Neural cell (in vitro differentiated cells): Measurements from ENCODE around the gene TDRD3. TPM values are rescaled to one million over a fixed set of nuclear protein-coding genes. Genes with fewer than 3 reads are reported as not detected.

ENCODE experiments used
- H2AFZ ChIP-seq: fragments of 200-600, 300-800 bp; sonication (generic), shearing (Covaris generic); 2 replicates; pipeline ENCODE4 v1.6.0; 2014; ENCODE audit warnings: low read depth, mild to moderate bottlenecking, antibody characterized with exemption, low read length, moderate library complexity
- H3F3A ChIP-seq: fragments of 200-600 bp; shearing (Covaris generic); 2 replicates; pipeline ENCODE4 v1.6.1; 2016; ENCODE audit warnings: mild to moderate bottlenecking, moderate library complexity, mixed read lengths, antibody characterized with exemption, low read length; ENCODE audit not compliant: insufficient read depth, poor library complexity, severe bottlenecking
- H3K27ac ChIP-seq: fragments of 200-600, 300-800 bp; sonication (generic), shearing (Covaris generic); 2 replicates; pipeline ENCODE4 v1.5.1; 2014; ENCODE audit warnings: mild to moderate bottlenecking, low read length, moderate library complexity
- H3K27me3 ChIP-seq: fragments of 300-800, 200-600 bp; sonication (generic), shearing (Covaris generic); 2 replicates; pipeline ENCODE4 v1.6.0; 2014; ENCODE audit warnings: mild to moderate bottlenecking, low read depth, low read length, moderate library complexity; ENCODE audit not compliant: insufficient read depth
- H3K36me3 ChIP-seq: fragments of 300-800, 200-600 bp; sonication (generic), shearing (Covaris generic); 2 replicates; pipeline ENCODE4 v1.5.1; 2014; ENCODE audit warnings: mild to moderate bottlenecking, antibody characterized with exemption, low read length, moderate library complexity; ENCODE audit not compliant: insufficient read depth
- H3K4me2 ChIP-seq: fragments of 300-800, 200-600 bp; sonication (generic), shearing (Covaris generic); 2 replicates; pipeline ENCODE4 v1.6.0; 2014; ENCODE audit warnings: mild to moderate bottlenecking, low read length
- H3K4me3 ChIP-seq: fragments of 300-800, 200-600 bp; sonication (generic), shearing (Covaris generic); 2 replicates; pipeline ENCODE4 v1.5.1; 2014; ENCODE audit warnings: mild to moderate bottlenecking, low read length, moderate library complexity
- H3K79me2 ChIP-seq: fragments of 200-600 bp; shearing (Covaris generic); replicated peaks from 2 replicates; pipeline ENCODE4 v1.6.0; 2014; ENCODE audit warnings: mild to moderate bottlenecking, low read length, moderate library complexity; ENCODE audit not compliant: insufficient read depth
- H3K9ac ChIP-seq: fragments of 300-800, 200-600 bp; sonication (generic), shearing (Covaris generic); 2 replicates; pipeline ENCODE4 v1.6.1; 2016; ENCODE audit warnings: mild to moderate bottlenecking, low read length, mixed read lengths
- H3K9me2 ChIP-seq: fragments of 200-600 bp; shearing (Covaris generic); 2 replicates; pipeline ENCODE4 v1.6.1; 2016; ENCODE audit warnings: mild to moderate bottlenecking, low read length, mixed read lengths; ENCODE audit not compliant: insufficient read depth
- H3K9me3 ChIP-seq: fragments of 200-600, 300-800 bp; sonication (generic), shearing (Covaris generic); 2 replicates; pipeline ENCODE4 v1.6.1; 2016; ENCODE audit warnings: mild to moderate bottlenecking, mixed run types, low read length, moderate library complexity, mixed read lengths
- H4K20me1 ChIP-seq: fragments of 200-600 bp; shearing (Covaris generic); 2 replicates; pipeline ENCODE4 v1.6.1; 2016; ENCODE audit warnings: mild to moderate bottlenecking, mixed run types; ENCODE audit not compliant: insufficient read depth
- EP300 ChIP-seq: fragments of 450-650 bp; conservative IDR thresholded peaks from 2 replicates; pipeline ENCODE4 v1.6.1; 2014; ENCODE audit warnings: antibody characterized with exemption, mild to moderate bottlenecking, moderate library complexity; ENCODE audit not compliant: poor library complexity, severe bottlenecking
- EZH2 ChIP-seq: fragments of 200-600, 300-800 bp; shearing (Covaris generic), sonication (generic); IDR thresholded peaks from 2 replicates; pipeline ENCODE4 v1.6.1; 2014; ENCODE audit warnings: antibody characterized with exemption, low read length, borderline replicate concordance, mild to moderate bottlenecking; ENCODE audit not compliant: insufficient read depth, poor library complexity, severe bottlenecking
- MXI1 ChIP-seq: fragments of 450-650 bp; conservative IDR thresholded peaks from 2 replicates; pipeline ENCODE4 v1.6.1; 2014; ENCODE audit warnings: antibody characterized with exemption, mild to moderate bottlenecking; ENCODE audit not compliant: poor library complexity, severe bottlenecking
- POLR2AphosphoS5 ChIP-seq: IDR thresholded peaks from 2 replicates; pipeline ENCODE4 v1.6.1; 2012
- RAD21 ChIP-seq: fragments of 450-650 bp; conservative IDR thresholded peaks from 2 replicates; pipeline ENCODE4 v1.6.1; 2014; ENCODE audit warnings: antibody characterized with exemption, mild to moderate bottlenecking, moderate library complexity
- SMC3 ChIP-seq: fragments of 450-650 bp; conservative IDR thresholded peaks from 2 replicates; pipeline ENCODE4 v1.6.1; 2014; ENCODE audit warnings: antibody characterized with exemption, mild to moderate bottlenecking, moderate library complexity; ENCODE audit not compliant: poor library complexity
- TAF1 ChIP-seq: IDR thresholded peaks from 2 replicates; pipeline ENCODE4 v1.6.1; 2012; ENCODE audit warnings: low read depth
- polyA plus RNA-seq: library from polyadenylated mRNA; depleted of rRNA; stranded (reverse); fragments of >200 nt; gene quantifications from 2 replicates; pipeline ENCODE4 v1.2.3, GENCODE V29; 2014
- TF ChIP-seq, protein P1 (sequence below): IDR thresholded peaks from 2 replicates; pipeline ENCODE4 v1.6.1; 2012; ENCODE audit warnings: borderline replicate concordance
- TF ChIP-seq, protein P2 (sequence below): fragments of 450-650 bp; IDR thresholded peaks from 2 replicates; pipeline ENCODE4 v1.5.1; 2014; ENCODE audit warnings: antibody characterized with exemption, mild to moderate bottlenecking, moderate library complexity; ENCODE audit not compliant: poor library complexity, severe bottlenecking

TDRD3 gene
- polyA plus RNA-seq, 1 donor from 2014 or later = 10.0 TPM

- Histone ChIP-seq H3K4me3 (no peak overlapping the region), H3K4me2 (no peak overlapping the region), H3K9me3 (no peaks in the 10 kb centered on the region), H4K20me1 (no peaks in the 10 kb centered on the region), H2AFZ (no peak overlapping the region), H3K27ac (no peak overlapping the region), H3K79me2 (peaks cover 4% of the 10 kb centered on the region), H3K36me3 (no peaks in the 10 kb centered on the region), H3K9ac (no peak overlapping the region), H3K27me3 (no peaks in the 10 kb centered on the region), H3F3A (no peaks in the 10 kb centered on the region), H3K9me2 (no peaks in the 10 kb centered on the region)
- TF ChIP-seq TAF1 (no peak), SMC3 (no peak), MXI1 (no peak), EP300 (no peak), EZH2 (no peak), POLR2AphosphoS5 (no peak), RAD21 (no peak)
- TF ChIP-seq, protein P1, sequence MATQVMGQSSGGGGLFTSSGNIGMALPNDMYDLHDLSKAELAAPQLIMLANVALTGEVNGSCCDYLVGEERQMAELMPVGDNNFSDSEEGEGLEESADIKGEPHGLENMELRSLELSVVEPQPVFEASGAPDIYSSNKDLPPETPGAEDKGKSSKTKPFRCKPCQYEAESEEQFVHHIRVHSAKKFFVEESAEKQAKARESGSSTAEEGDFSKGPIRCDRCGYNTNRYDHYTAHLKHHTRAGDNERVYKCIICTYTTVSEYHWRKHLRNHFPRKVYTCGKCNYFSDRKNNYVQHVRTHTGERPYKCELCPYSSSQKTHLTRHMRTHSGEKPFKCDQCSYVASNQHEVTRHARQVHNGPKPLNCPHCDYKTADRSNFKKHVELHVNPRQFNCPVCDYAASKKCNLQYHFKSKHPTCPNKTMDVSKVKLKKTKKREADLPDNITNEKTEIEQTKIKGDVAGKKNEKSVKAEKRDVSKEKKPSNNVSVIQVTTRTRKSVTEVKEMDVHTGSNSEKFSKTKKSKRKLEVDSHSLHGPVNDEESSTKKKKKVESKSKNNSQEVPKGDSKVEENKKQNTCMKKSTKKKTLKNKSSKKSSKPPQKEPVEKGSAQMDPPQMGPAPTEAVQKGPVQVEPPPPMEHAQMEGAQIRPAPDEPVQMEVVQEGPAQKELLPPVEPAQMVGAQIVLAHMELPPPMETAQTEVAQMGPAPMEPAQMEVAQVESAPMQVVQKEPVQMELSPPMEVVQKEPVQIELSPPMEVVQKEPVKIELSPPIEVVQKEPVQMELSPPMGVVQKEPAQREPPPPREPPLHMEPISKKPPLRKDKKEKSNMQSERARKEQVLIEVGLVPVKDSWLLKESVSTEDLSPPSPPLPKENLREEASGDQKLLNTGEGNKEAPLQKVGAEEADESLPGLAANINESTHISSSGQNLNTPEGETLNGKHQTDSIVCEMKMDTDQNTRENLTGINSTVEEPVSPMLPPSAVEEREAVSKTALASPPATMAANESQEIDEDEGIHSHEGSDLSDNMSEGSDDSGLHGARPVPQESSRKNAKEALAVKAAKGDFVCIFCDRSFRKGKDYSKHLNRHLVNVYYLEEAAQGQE = no peak
- TF ChIP-seq, protein P2, sequence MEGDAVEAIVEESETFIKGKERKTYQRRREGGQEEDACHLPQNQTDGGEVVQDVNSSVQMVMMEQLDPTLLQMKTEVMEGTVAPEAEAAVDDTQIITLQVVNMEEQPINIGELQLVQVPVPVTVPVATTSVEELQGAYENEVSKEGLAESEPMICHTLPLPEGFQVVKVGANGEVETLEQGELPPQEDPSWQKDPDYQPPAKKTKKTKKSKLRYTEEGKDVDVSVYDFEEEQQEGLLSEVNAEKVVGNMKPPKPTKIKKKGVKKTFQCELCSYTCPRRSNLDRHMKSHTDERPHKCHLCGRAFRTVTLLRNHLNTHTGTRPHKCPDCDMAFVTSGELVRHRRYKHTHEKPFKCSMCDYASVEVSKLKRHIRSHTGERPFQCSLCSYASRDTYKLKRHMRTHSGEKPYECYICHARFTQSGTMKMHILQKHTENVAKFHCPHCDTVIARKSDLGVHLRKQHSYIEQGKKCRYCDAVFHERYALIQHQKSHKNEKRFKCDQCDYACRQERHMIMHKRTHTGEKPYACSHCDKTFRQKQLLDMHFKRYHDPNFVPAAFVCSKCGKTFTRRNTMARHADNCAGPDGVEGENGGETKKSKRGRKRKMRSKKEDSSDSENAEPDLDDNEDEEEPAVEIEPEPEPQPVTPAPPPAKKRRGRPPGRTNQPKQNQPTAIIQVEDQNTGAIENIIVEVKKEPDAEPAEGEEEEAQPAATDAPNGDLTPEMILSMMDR = no peak
These were observed 42.2 kb downstream of the TDRD3 start for GRCh38 chr13:60439201-60439600.

DNA sequence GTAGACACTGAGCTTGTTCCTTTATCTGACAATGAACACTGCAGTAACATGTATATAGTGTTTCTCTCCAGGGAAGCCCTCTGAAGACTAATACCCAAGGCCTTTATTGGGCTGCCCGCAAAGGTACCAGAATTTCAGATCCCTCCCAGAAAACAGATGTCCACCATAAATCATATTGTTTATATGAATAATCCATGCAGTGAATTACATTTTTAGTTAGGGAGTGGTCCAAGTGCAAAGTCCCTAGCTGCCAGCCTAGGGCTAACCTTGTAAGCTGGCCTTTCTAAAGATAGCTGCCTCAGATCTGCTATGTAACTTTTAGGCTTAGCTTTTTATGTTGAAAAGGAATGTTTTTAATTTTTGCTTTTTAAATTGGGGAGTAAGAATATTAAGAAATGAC, 44.7 kb downstream of the TDRD3 start:
- Histone ChIP-seq H3K9me3 (no peaks in the 10 kb centered on the region), H3K9ac (no peak overlapping the region), H3K9me2 (no peaks in the 10 kb centered on the region), H2AFZ (no peak overlapping the region), H3K27ac (no peak overlapping the region), H3K79me2 (peaks cover 4% of the 10 kb centered on the region), H3K27me3 (no peaks in the 10 kb centered on the region), H3F3A (no peaks in the 10 kb centered on the region), H3K4me3 (no peak overlapping the region), H4K20me1 (no peaks in the 10 kb centered on the region), H3K4me2 (no peak overlapping the region), H3K36me3 (no peaks in the 10 kb centered on the region)
- no peak for TF ChIP-seq POLR2AphosphoS5
- no peak for TF ChIP-seq TAF1
- TF ChIP-seq, protein P2 = no peak
- TF ChIP-seq SMC3 = no peak
- TF ChIP-seq, protein P1 = no peak
- no peak for TF ChIP-seq MXI1
